ENCODE results near the gene CACNB3. TPM values are rescaled to one million over a fixed set of nuclear protein-coding genes. Genes with fewer than 3 reads are reported as not detected.
A peak's percentile ranks its signal among the peaks of the same experiment; 100 is the strongest.

Gene CACNB3
- 9.6 TPM for total RNA-seq

GRCh38 chr12:48817873-48818830 is at the start of gene CACNB3:
Gene CACNB3 (plus strand): TSS chr12:48818496. CDS start chr12:48818930, 434 bp downstream.
- DNase-seq, result peak; percentile 79

- no peak for DNase-seq
Measured at GRCh38 chr12:48768736-48769135, 49.6 kb upstream of the CACNB3 start.

GRCh38 chr12:48770756-48771155 is 47.5 kb upstream of the CACNB3 start:
- DNase-seq, result no peak

- DNase-seq, result no peak
Measured at GRCh38 chr12:48771588-48772112, 46.6 kb upstream of the CACNB3 start.

GRCh38 chr12:48773686-48774085 is 44.6 kb upstream of the CACNB3 start:
- DNase-seq, result no peak

GRCh38 chr12:48774516-48774915 is 43.8 kb upstream of the CACNB3 start:
- DNase-seq, result no peak

- DNase-seq, result no peak
Measured at GRCh38 chr12:48775299-48775698, 43.0 kb upstream of the CACNB3 start.

- DNase-seq, result no peak
Measured at GRCh38 chr12:48775991-48776649, 42.2 kb upstream of the CACNB3 start.

GRCh38 chr12:48776956-48777355 is 41.3 kb upstream of the CACNB3 start:
- no peak for DNase-seq

- no peak for DNase-seq
Measured at GRCh38 chr12:48777501-48778400, 40.5 kb upstream of the CACNB3 start.

GRCh38 chr12:48779869-48780268 is 38.4 kb upstream of the CACNB3 start:
- DNase-seq, result peak; percentile 49

- no peak for DNase-seq
Measured at GRCh38 chr12:48780381-48781025, 37.8 kb upstream of the CACNB3 start.

- DNase-seq, result no peak
Measured at GRCh38 chr12:48781750-48782456, 36.4 kb upstream of the CACNB3 start.

- DNase-seq, result no peak
Measured at GRCh38 chr12:48782457-48783395, 35.6 kb upstream of the CACNB3 start.

GRCh38 chr12:48783432-48783831 is 34.9 kb upstream of the CACNB3 start:
- no peak for DNase-seq

GRCh38 chr12:48786591-48787544 is 31.4 kb upstream of the CACNB3 start:
- DNase-seq, result peak; percentile 16

- DNase-seq, result no peak
Measured at GRCh38 chr12:48787791-48788523, 30.3 kb upstream of the CACNB3 start.

GRCh38 chr12:48788524-48788853 is 29.8 kb upstream of the CACNB3 start:
- no peak for DNase-seq

All from tongue (tissue), 2 donors.